Endothelial cell of umbilical vein (primary cell): Measurements from ENCODE around the gene DCAF11. TPM values are rescaled to one million over a fixed set of nuclear protein-coding genes. Genes with fewer than 3 reads are reported as not detected.

Experiments
- BruUV-seq: library from RNA; stranded (reverse); fragments of 400-500 nt; replicated peaks from 2 replicates; lab custom pipeline; 2021; lab: Mats Ljungman, UMichigan
- CTCF ChIA-PET: fragments of 300-600, 350-600 bp; sonication (Branson Sonifier 250); formaldehyde crosslinking; loops from one replicate; lab custom pipeline; 2021; ENCODE audit warnings: antibody characterized with exemption, inconsistent platforms; lab: Charles Lee
- POLR2A ChIA-PET: fragments of 300-600, 350-600 bp; sonication (Branson Sonifier 250); formaldehyde crosslinking; loops from one replicate; lab custom pipeline; 2021; ENCODE audit warnings: antibody characterized with exemption, inconsistent platforms; lab: Charles Lee
- DNase-seq: peaks from one replicate; pipeline ENCODE4 v3.0.0-alpha.2; 2011; ENCODE audit warnings: low read depth, low spot score
- FAIRE-seq: peaks from 2 replicates; lab custom pipeline; 2011; peaks lifted over from hg19 to GRCh38; lab: Jason Lieb, UNC
- H2AFZ ChIP-seq: 2 replicates; pipeline ENCODE4 v1.6.0; 2012; ENCODE audit warnings: low read depth, low read length, control low read depth, inconsistent platforms
- H3K27ac ChIP-seq: 2 replicates; pipeline ENCODE4 v1.5.1; 2011; ENCODE audit warnings: low read depth, mild to moderate bottlenecking, control low read depth, low read length, moderate library complexity; ENCODE audit not compliant: insufficient read depth
- H3K27me3 ChIP-seq, 2 experiments: 2 replicates each; pipeline versions ENCODE4 v1.6.0 to v1.6.1; 2011; ENCODE audit warnings: low read length in 2 of 2, mixed read lengths in 1 of 2; ENCODE audit not compliant: control insufficient read depth in 2 of 2, insufficient read depth in 2 of 2
- H3K36me3 ChIP-seq, 2 experiments: 2 replicates in 1 of 2; 3 replicates in 1 of 2; pipeline ENCODE4 v1.5.1; 2011; ENCODE audit warnings: low read length in 2 of 2, mild to moderate bottlenecking in 1 of 2, moderate library complexity in 1 of 2; ENCODE audit not compliant: control insufficient read depth in 2 of 2, insufficient read depth in 2 of 2; ENCODE audit errors: extremely low read depth in 1 of 2
- H3K4me1 ChIP-seq: 3 replicates; pipeline ENCODE4 v1.5.1; 2011; ENCODE audit warnings: mild to moderate bottlenecking, low read length; ENCODE audit not compliant: control insufficient read depth, insufficient read depth; ENCODE audit errors: extremely low read depth
- H3K4me2 ChIP-seq: 2 replicates; pipeline ENCODE4 v1.6.1; 2011; ENCODE audit warnings: low read length, control low read depth, mixed read lengths; ENCODE audit not compliant: insufficient read depth
- H3K4me3 ChIP-seq, 3 experiments: fragments of 200-600 bp in 1 of 3; sonication (generic), shearing (Covaris generic) in 1 of 3; replicated peaks in 1 of 3; 2 replicates each; pipeline ENCODE4 v1.5.1; 2011 to 2016; ENCODE audit warnings: control low read depth in 3 of 3, low read length in 3 of 3, mild to moderate bottlenecking in 2 of 3, inconsistent platforms in 1 of 3, low read depth in 1 of 3, moderate library complexity in 1 of 3; ENCODE audit not compliant: insufficient read depth in 1 of 3
- H3K79me2 ChIP-seq: 2 replicates; pipeline ENCODE4 v1.6.0; 2012; ENCODE audit warnings: low read length, inconsistent platforms; ENCODE audit not compliant: control insufficient read depth, insufficient read depth
- H3K9ac ChIP-seq: replicated peaks from 2 replicates; pipeline ENCODE3; 2011; ENCODE audit warnings: low read length, control low read depth; ENCODE audit not compliant: insufficient read depth; ENCODE audit errors: extremely low read depth
- H3K9me1 ChIP-seq: replicated peaks from 3 replicates; pipeline ENCODE4 v1.6.0; 2011; ENCODE audit warnings: mild to moderate bottlenecking, low read length; ENCODE audit not compliant: control insufficient read depth, insufficient read depth; ENCODE audit errors: extremely low read depth
- H3K9me3 ChIP-seq: replicated peaks from 2 replicates; pipeline ENCODE4 v1.5.1; 2012; ENCODE audit warnings: low read length, inconsistent platforms; ENCODE audit not compliant: control insufficient read depth, insufficient read depth
- H4K20me1 ChIP-seq: replicated peaks from 2 replicates; pipeline ENCODE3; 2011; ENCODE audit warnings: mild to moderate bottlenecking, low read length; ENCODE audit not compliant: control insufficient read depth, insufficient read depth; ENCODE audit errors: extremely low read depth
- EZH2 ChIP-seq: IDR thresholded peaks from 2 replicates; pipeline ENCODE4 v1.6.1; 2012; ENCODE audit warnings: borderline replicate concordance, low read depth, mild to moderate bottlenecking, moderate library complexity, low read length, inconsistent platforms; ENCODE audit not compliant: severe bottlenecking
- FOS ChIP-seq: IDR thresholded peaks from 2 replicates; pipeline ENCODE4 v1.6.1; 2011; ENCODE audit warnings: mild to moderate bottlenecking, low read length, moderate library complexity, borderline replicate concordance; ENCODE audit not compliant: insufficient read depth
- GATA2 ChIP-seq: IDR thresholded peaks from 2 replicates; pipeline ENCODE4 v1.7.0; 2011; ENCODE audit warnings: low read depth, mild to moderate bottlenecking, moderate library complexity, mixed read lengths, low read length; ENCODE audit not compliant: insufficient read length, insufficient read depth
- JUN ChIP-seq: IDR thresholded peaks from 2 replicates; pipeline ENCODE4 v1.6.1; 2011; ENCODE audit warnings: borderline replicate concordance, low read depth; ENCODE audit not compliant: insufficient read length, insufficient read depth
- MYC ChIP-seq: IDR thresholded peaks from one replicate; pipeline ENCODE4 v1.6.1; 2011; ENCODE audit warnings: mild to moderate bottlenecking, low read depth, low read length
- POLR2A ChIP-seq: IDR thresholded peaks from 2 replicates; pipeline ENCODE4 v1.6.1; 2012; ENCODE audit warnings: low read depth, mild to moderate bottlenecking, control low read depth, low read length
- POLR2AphosphoS5 ChIP-seq: IDR thresholded peaks from 2 replicates; pipeline ENCODE4 v1.6.1; 2012; ENCODE audit warnings: low read depth, mild to moderate bottlenecking, control low read depth, low read length, moderate library complexity; ENCODE audit not compliant: insufficient read depth
- dilution Hi-C: fragments of 300-500 bp; cut with MboI; formaldehyde crosslinking; loops from one replicate; pipeline ENCODE4 v1.15.0; 2019; ENCODE audit warnings: low sequenced_read_pairs; ENCODE audit not compliant: extremely low pct_ligation_motif_present
- intact Hi-C: fragments of 100-400 bp; cut with micrococcal nuclease; formaldehyde crosslinking; loops from one replicate; pipeline ENCODE4 v1.10.0; 2022
- polyA plus RNA-seq, 4 experiments: library from polyadenylated mRNA; depleted of rRNA in 3 of 4; stranded (reverse) in 3 of 4; unstranded in 1 of 4; fragments of >200 nt; gene quantifications; 2 replicates each; pipeline versions ENCODE4 v1.2.1 to v1.2.3, GENCODE V29; 2011 to 2012; ENCODE audit warnings: missing spikeins in 1 of 4
- total RNA-seq: library from RNA; stranded (reverse); gene quantifications from 2 replicates; pipeline ENCODE4 v1.2.3, GENCODE V29; 2021
- TF ChIP-seq, protein P1 (sequence below): IDR thresholded peaks from 2 replicates; pipeline ENCODE4 v1.6.1; 2011; ENCODE audit not compliant: insufficient read depth, insufficient read length
- TF ChIP-seq, protein P2 (sequence below), 2 donors: IDR thresholded peaks; 1 replicate in 1 of 2; 2 replicates in 1 of 2; pipeline ENCODE4 v1.5.1; 2011; ENCODE audit warnings: low read length in 2 of 2, mild to moderate bottlenecking in 2 of 2, moderate library complexity in 2 of 2, control low read depth in 1 of 2, inconsistent platforms in 1 of 2, low read depth in 1 of 2; ENCODE audit not compliant: insufficient read depth in 1 of 2; ENCODE audit errors: extremely low read depth in 1 of 2

Gene DCAF11
- total and polyA plus RNA-seq, 2 donors (not counting 3 experiments of a cell fraction or from before 2014, with no cell fraction given): 37.3 to 38.5 TPM

DNA sequence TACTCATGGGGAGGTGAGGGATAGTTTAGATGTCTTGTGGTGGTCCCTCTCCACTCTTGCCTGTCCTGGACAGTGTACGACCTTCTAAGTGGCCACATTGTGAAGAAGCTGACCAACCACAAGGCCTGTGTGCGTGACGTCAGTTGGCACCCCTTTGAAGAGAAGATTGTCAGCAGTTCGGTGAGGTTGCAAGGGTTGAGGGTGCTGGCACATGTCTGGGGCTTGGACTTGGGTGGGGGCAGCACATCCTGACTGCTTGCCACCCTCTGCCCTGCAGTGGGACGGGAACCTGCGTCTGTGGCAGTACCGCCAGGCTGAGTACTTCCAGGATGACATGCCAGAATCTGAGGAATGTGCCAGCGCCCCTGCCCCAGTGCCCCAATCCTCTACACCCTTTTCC, 8.3 kb downstream of the DCAF11 start:
- Histone ChIP-seq H3K4me3 (no peak overlapping the region), H3K36me3 (peaks cover 11 to 35% of the 10 kb centered on the region in 2 experiments), H3K27ac (no peak overlapping the region), H3K9me3 (no peaks in the 10 kb centered on the region), H3K27me3 (no peaks in the 10 kb centered on the region), H3K9ac (no peak overlapping the region), H3K4me1 (no peaks in the 10 kb centered on the region), H3K79me2 (no peaks in the 10 kb centered on the region), H4K20me1 (no peaks in the 10 kb centered on the region), H2AFZ (no peak overlapping the region), H3K4me2 (no peak overlapping the region), H3K9me1 (no peaks in the 10 kb centered on the region)
- no peak for TF ChIP-seq EZH2
- TF ChIP-seq POLR2A: no peak
- TF ChIP-seq, protein P1, sequence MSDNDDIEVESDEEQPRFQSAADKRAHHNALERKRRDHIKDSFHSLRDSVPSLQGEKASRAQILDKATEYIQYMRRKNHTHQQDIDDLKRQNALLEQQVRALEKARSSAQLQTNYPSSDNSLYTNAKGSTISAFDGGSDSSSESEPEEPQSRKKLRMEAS: no peak
- no peak for TF ChIP-seq MYC
- no peak for TF ChIP-seq JUN
- TF ChIP-seq, protein P2, sequence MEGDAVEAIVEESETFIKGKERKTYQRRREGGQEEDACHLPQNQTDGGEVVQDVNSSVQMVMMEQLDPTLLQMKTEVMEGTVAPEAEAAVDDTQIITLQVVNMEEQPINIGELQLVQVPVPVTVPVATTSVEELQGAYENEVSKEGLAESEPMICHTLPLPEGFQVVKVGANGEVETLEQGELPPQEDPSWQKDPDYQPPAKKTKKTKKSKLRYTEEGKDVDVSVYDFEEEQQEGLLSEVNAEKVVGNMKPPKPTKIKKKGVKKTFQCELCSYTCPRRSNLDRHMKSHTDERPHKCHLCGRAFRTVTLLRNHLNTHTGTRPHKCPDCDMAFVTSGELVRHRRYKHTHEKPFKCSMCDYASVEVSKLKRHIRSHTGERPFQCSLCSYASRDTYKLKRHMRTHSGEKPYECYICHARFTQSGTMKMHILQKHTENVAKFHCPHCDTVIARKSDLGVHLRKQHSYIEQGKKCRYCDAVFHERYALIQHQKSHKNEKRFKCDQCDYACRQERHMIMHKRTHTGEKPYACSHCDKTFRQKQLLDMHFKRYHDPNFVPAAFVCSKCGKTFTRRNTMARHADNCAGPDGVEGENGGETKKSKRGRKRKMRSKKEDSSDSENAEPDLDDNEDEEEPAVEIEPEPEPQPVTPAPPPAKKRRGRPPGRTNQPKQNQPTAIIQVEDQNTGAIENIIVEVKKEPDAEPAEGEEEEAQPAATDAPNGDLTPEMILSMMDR (IDR thresholded peaks at IDR 0.05; ENCODE audit: extremely low read depth in 1 of 2, insufficient read depth in 1 of 2, low read depth in 1 of 2, low read length in 2 of 2): no peak
- TF ChIP-seq POLR2AphosphoS5: no peak
- no peak for TF ChIP-seq FOS
- no peak for TF ChIP-seq GATA2
- DNase-seq (no peak), FAIRE-seq (no peak)
- dilution Hi-C loops: no loop called here
- CTCF ChIA-PET: interaction anchor here (0.6 to 1.3 kb wide), 2 partner anchors 38 to 64 kb away, joined by 3 read pairs; partner anchors contain the start of gene IRF9
- POLR2A ChIA-PET: no interaction called here
- no TSS peak for BruUV-seq
- intact Hi-C loops: no loop called here
